OCI-LY7 (cell line): ENCODE measurements around the gene OPRL1. TPM values are rescaled to one million over a fixed set of nuclear protein-coding genes. Genes with fewer than 3 reads are reported as not detected.

Source experiments
- BruUV-seq: library from RNA; stranded (reverse); fragments of 400-500 nt; replicated peaks from 2 replicates; lab custom pipeline; 2021; lab: Mats Ljungman, UMichigan
- CTCF ChIA-PET: fragments of 300-600 bp; sonication (Branson Sonifier 250); formaldehyde crosslinking; loops from one replicate; lab custom pipeline; 2022; ENCODE audit warnings: antibody characterized with exemption; ENCODE audit not compliant: unreplicated experiment; lab: Charles Lee
- POLR2A ChIA-PET: fragments of 300-600 bp; sonication (Branson Sonifier 250); formaldehyde crosslinking; loops from one replicate; lab custom pipeline; 2022; ENCODE audit warnings: antibody characterized with exemption; lab: Charles Lee
- DNase-seq: peaks from one replicate; pipeline ENCODE4 v3.0.0-alpha.2; 2015; ENCODE audit warnings: low spot score
- H2AFZ ChIP-seq: fragments of 200-600 bp; sonication (generic), shearing (Covaris generic); 2 replicates; pipeline ENCODE4 v1.6.1; 2014; ENCODE audit warnings: mild to moderate bottlenecking, antibody characterized with exemption, low read length, moderate library complexity
- H3K27ac ChIP-seq: fragments of 200-600 bp; sonication (generic); 2 replicates; pipeline ENCODE4 v1.5.1; 2014; ENCODE audit warnings: mixed run types, low read depth, mild to moderate bottlenecking, moderate library complexity, low read length, inconsistent platforms; ENCODE audit not compliant: poor library complexity, severe bottlenecking
- H3K36me3 ChIP-seq: fragments of 200-600 bp; sonication (generic); 2 replicates; pipeline ENCODE4 v1.6.1; 2014; ENCODE audit warnings: mild to moderate bottlenecking, antibody characterized with exemption, low read length, moderate library complexity, mixed read lengths; ENCODE audit not compliant: insufficient read depth
- H3K4me1 ChIP-seq: fragments of 200-600 bp; sonication (generic); 2 replicates; pipeline ENCODE4 v1.5.1; 2014; ENCODE audit warnings: mild to moderate bottlenecking, low read length; ENCODE audit not compliant: insufficient read depth, poor library complexity, severe bottlenecking
- H3K4me2 ChIP-seq: fragments of 200-600 bp; sonication (generic); 2 replicates; pipeline ENCODE4 v1.6.1; 2014; ENCODE audit warnings: mild to moderate bottlenecking, low read length
- H3K4me3 ChIP-seq: fragments of 200-600 bp; sonication (generic); 2 replicates; pipeline ENCODE4 v1.5.1; 2014; ENCODE audit warnings: mild to moderate bottlenecking, low read depth, low read length; ENCODE audit not compliant: poor library complexity, severe bottlenecking
- H3K79me2 ChIP-seq: fragments of 200-600 bp; sonication (generic); 2 replicates; pipeline ENCODE4 v1.6.1; 2016; ENCODE audit warnings: low read depth, mild to moderate bottlenecking, low read length, moderate library complexity, mixed read lengths; ENCODE audit not compliant: insufficient read depth
- H3K9me2 ChIP-seq: fragments of 200-600 bp; sonication (generic); 2 replicates; pipeline ENCODE4 v1.6.1; 2016; ENCODE audit warnings: mild to moderate bottlenecking, low read length, mixed read lengths; ENCODE audit not compliant: insufficient read depth
- H3K9me3 ChIP-seq: fragments of 200-600 bp; sonication (generic); 2 replicates; pipeline ENCODE4 v1.6.1; 2014; ENCODE audit warnings: mild to moderate bottlenecking, mixed run types, low read length, mixed read lengths
- H4K20me1 ChIP-seq: fragments of 200-600 bp; sonication (generic); 2 replicates; pipeline ENCODE4 v1.6.1; 2014; ENCODE audit warnings: mild to moderate bottlenecking, antibody characterized with exemption, low read length, moderate library complexity, mixed read lengths; ENCODE audit not compliant: insufficient read depth
- EZH2phosphoT487 ChIP-seq: fragments of 200-600 bp; sonication (generic); IDR thresholded peaks from 2 replicates; pipeline ENCODE4 v1.6.1; 2018; ENCODE audit warnings: low read depth, borderline replicate concordance, mild to moderate bottlenecking, mixed run types, antibody characterized with exemption, low read length, moderate library complexity, mixed read lengths
- intact Hi-C: fragments of 100-400 bp; cut with micrococcal nuclease; formaldehyde crosslinking; loops from one replicate; pipeline ENCODE4 v1.10.0; 2022; ENCODE audit not compliant: unreplicated experiment
- total RNA-seq, 2 experiments: library from RNA; depleted of rRNA in 1 of 2; stranded (reverse); fragments of >200 nt in 1 of 2; shearing (Covaris generic) in 1 of 2; gene quantifications; 2 replicates each; pipeline ENCODE4 v1.2.3, GENCODE V29; 2014 to 2022
- TF ChIP-seq, protein P1 (sequence below): fragments of 200-600 bp; sonication (generic); conservative IDR thresholded peaks from 2 replicates; pipeline ENCODE4 v1.5.1; 2014; ENCODE audit warnings: mild to moderate bottlenecking, antibody characterized with exemption, low read length, moderate library complexity, mixed read lengths

Gene OPRL1
- total RNA-seq, 2 experiments from 2014 or later = 6.4 to 7.6 TPM

DNA sequence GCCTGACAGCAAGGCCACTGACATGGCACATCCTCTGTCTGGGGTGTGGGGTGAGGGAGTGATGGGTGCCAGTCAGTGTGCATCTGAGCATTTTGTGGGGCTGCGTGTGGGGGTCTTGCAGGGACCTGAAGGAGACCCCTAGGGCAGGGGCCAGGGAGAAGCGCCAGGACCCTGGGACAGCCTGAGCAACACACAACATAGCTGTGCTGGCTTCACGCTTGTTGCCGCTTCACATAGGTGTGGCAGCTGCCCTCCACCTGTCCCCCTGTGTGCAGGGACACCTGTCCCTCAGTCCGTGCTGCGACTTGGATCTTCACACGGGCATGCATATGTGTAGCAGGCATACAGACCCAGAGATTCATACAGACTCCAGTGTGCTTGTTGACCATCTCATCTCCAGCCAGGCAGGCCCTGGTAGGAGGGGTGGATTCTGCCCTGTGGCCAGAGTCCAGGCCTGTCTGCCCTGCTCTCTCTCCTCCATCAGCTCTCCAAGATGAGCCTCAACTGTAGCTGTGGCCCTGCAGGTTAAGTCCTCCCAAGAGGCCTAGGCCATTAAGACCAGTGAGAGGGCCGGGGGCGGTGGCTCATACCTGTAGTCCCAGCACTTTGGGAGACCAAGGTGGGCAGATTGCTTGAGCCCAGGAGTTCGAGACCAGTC, 30.7 kb downstream of the OPRL1 start:
- TF ChIP-seq, protein P1, sequence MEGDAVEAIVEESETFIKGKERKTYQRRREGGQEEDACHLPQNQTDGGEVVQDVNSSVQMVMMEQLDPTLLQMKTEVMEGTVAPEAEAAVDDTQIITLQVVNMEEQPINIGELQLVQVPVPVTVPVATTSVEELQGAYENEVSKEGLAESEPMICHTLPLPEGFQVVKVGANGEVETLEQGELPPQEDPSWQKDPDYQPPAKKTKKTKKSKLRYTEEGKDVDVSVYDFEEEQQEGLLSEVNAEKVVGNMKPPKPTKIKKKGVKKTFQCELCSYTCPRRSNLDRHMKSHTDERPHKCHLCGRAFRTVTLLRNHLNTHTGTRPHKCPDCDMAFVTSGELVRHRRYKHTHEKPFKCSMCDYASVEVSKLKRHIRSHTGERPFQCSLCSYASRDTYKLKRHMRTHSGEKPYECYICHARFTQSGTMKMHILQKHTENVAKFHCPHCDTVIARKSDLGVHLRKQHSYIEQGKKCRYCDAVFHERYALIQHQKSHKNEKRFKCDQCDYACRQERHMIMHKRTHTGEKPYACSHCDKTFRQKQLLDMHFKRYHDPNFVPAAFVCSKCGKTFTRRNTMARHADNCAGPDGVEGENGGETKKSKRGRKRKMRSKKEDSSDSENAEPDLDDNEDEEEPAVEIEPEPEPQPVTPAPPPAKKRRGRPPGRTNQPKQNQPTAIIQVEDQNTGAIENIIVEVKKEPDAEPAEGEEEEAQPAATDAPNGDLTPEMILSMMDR = no peak
- no peak for TF ChIP-seq EZH2phosphoT487
- Histone ChIP-seq H3K4me3 (no peak overlapping the region), H3K9me2 (no peaks in the 10 kb centered on the region), H3K4me2 (no peak overlapping the region), H3K4me1 (peaks cover 14% of the 10 kb centered on the region), H3K36me3 (no peaks in the 10 kb centered on the region), H2AFZ (no peak overlapping the region), H4K20me1 (no peaks in the 10 kb centered on the region), H3K79me2 (no peaks in the 10 kb centered on the region), H3K27ac (no peak overlapping the region), H3K9me3 (no peaks in the 10 kb centered on the region)
- intact Hi-C loops = no loop called here
- POLR2A ChIA-PET = no interaction called here
- DNase-seq = no peak
- CTCF ChIA-PET = no interaction called here
- no TSS peak for BruUV-seq

DNA sequence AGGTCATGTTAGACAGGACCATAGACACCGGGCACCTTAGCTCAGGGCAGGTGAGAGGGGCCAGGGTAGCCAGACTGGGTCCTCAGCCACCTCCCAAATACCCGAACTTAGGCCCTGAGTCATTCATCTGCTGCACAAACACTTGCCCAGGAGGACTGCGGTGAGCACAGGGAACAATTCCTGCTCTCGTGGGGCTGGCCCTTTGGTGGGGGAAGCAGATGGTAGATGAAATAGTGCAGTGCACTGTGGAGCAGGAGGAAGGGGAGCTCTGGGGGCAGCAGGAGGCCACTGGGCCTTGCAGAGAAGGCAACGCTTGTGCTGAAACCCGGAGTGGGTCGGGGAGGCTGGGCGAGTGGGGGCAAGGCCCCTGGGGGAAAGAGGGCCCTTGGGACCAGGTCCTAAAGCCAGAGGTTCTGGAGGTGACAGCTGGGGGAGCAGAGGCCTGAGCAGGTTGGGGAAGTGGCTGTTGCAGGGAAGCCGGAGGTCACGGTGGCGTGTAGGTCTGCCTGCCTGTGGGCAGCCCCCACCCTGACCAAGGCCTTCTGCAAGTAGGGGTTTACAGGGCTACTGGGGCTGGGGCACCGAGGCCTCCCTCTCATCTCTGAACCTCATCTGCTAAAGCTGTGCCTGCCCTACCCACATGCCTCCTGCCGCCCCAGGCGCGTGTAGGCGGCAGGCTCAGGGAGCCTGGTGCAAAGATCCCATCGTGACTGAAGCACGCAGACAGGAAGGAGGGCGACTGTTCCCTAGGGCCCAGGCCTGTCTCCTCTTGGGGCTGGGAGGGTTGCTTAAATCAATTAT, 32.2 kb downstream of the OPRL1 start:
- Histone ChIP-seq H3K4me3 (no peak overlapping the region), H3K4me2 (no peak overlapping the region), H4K20me1 (no peaks in the 10 kb centered on the region), H3K9me2 (no peaks in the 10 kb centered on the region), H3K79me2 (no peaks in the 10 kb centered on the region), H2AFZ (no peak overlapping the region), H3K9me3 (no peaks in the 10 kb centered on the region), H3K36me3 (no peaks in the 10 kb centered on the region), H3K27ac (no peak overlapping the region), H3K4me1 (peaks cover 12% of the 10 kb centered on the region)
- no peak for TF ChIP-seq EZH2phosphoT487
- TF ChIP-seq, protein P1 = no peak
- no peak for DNase-seq
- CTCF ChIA-PET = no interaction called here
- BruUV-seq = no TSS peak
- intact Hi-C loops = no loop called here
- POLR2A ChIA-PET = no interaction called here
